ENCODE results near the gene ALDH4A1.
A peak's percentile ranks its signal among the peaks of the same experiment; 100 is the strongest.

Gene ALDH4A1

GRCh38 chr1:18948048-18948912, 45.9 kb upstream of the ALDH4A1 start:
- no peak for TF ChIP-seq CTCF (conservative IDR thresholded peaks at IDR 0.05; ENCODE audit: low read depth, low read length)
- DNase-seq (ENCODE audit: low read depth), result no peak
- H3K4me3 ChIP-seq (ENCODE audit: low read depth, low read length), result no peak overlapping the region

GRCh38 chr1:18947570-18947969, 45.2 kb upstream of the ALDH4A1 start:
- H3K4me3 ChIP-seq (ENCODE audit: low read depth, low read length), result no peak overlapping the region
- no peak for TF ChIP-seq CTCF (conservative IDR thresholded peaks at IDR 0.05; ENCODE audit: low read depth, low read length)
- no peak for DNase-seq (ENCODE audit: low read depth)

GRCh38 chr1:18946550-18947381, 44.4 kb upstream of the ALDH4A1 start:
- TF ChIP-seq CTCF (conservative IDR thresholded peaks at IDR 0.05; ENCODE audit: low read depth, low read length), result no peak

DNA sequence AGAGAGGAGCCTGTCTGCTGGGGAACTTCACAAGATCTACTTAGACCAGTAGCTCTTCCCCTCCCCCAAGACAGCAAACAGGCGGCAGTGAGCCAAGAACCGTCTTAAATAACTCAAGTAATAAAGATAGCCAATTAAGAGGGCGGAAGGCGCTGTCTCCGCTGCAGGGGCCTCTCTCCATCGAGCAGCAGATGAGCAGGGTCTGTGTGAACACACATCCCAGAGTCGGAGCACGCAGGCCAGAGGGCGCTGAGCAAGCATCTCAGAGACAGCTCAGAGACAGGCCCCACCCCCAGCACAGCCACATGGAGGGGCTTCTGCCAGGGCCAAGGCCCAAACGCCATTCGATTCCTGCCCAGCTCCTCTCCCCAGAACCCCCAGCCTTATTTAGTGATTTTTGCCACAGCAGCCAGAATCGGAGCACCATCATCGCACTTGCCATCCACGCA, 43.1 kb upstream of the ALDH4A1 start:
- no peak overlapping the region for H3K4me3 ChIP-seq (ENCODE audit: low read depth, low read length)
- DNase-seq (ENCODE audit: low read depth), result peak; percentile 72
- TF ChIP-seq CTCF (conservative IDR thresholded peaks at IDR 0.05; ENCODE audit: low read depth, low read length), result peak; percentile 13

More at GRCh38 chr1:18946550-18947381, 44.4 kb upstream of the ALDH4A1 start:
- no peak overlapping the region for H3K4me3 ChIP-seq (ENCODE audit: low read depth, low read length)
- DNase-seq (ENCODE audit: low read depth), result no peak

DNA sequence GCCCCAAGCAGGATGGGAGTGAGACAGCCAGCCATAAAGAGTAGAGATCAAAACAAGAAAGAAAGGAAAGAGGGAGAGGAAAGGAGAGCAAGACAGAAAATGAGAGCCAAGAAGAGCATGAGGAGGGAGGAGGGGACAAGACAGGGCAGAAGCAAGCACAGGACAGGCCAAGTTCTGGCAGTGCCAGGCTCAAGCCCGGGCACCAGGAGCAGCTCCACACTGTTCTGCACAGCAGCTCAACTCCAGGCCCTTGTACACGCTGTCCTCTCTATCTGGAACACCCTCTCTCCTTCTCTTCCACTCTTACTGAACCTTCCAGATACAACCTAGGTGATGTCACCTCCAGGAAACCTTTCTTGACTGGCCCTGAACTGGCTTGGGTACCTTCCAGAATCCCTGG, 42.5 kb upstream of the ALDH4A1 start:
- H3K4me3 ChIP-seq (ENCODE audit: low read depth, low read length), result no peak overlapping the region
- TF ChIP-seq CTCF (conservative IDR thresholded peaks at IDR 0.05; ENCODE audit: low read depth, low read length), result no peak
- no peak for DNase-seq (ENCODE audit: low read depth)

- no peak overlapping the region for H3K4me3 ChIP-seq (ENCODE audit: low read depth, low read length)
- TF ChIP-seq CTCF (conservative IDR thresholded peaks at IDR 0.05; ENCODE audit: low read depth, low read length), result no peak
- DNase-seq (ENCODE audit: low read depth), result no peak
Observed at GRCh38 chr1:18943914-18944572, 41.7 kb upstream of the ALDH4A1 start.
